ENCODE data around the gene FAM3A.

- TF ChIP-seq CTCF (IDR thresholded peaks at IDR 0.05; ENCODE audit: low read length) (no peak), EZH2phosphoT487 (IDR thresholded peaks at IDR 0.05; ENCODE audit: low read length) (no peak), EZH2 (optimal IDR thresholded peaks at IDR 0.05; ENCODE audit: low read depth, low read length) (no peak)
Observed at GRCh38 chrX:154512879-154513553, 3.0 kb downstream of the FAM3A start.

Data from MM.1S (cell line).